LNCaP clone FGC (cell line): ENCODE data around the gene JAM3.

ENCODE experiments used
- DNase-seq: peaks from one replicate; pipeline ENCODE4 v3.0.0-alpha.2; 2011; ENCODE audit warnings: low read depth
- H3K4me3 ChIP-seq: 2 replicates; pipeline ENCODE4 v1.5.1; 2011; ENCODE audit warnings: mild to moderate bottlenecking, low read depth, low read length, control low read depth
- TF ChIP-seq, protein P1 (sequence below): IDR thresholded peaks from 2 replicates; pipeline ENCODE4 v1.5.1; 2012; ENCODE audit warnings: mild to moderate bottlenecking; ENCODE audit not compliant: control insufficient read depth, insufficient read depth; ENCODE audit errors: extremely low read depth

Gene JAM3

DNA sequence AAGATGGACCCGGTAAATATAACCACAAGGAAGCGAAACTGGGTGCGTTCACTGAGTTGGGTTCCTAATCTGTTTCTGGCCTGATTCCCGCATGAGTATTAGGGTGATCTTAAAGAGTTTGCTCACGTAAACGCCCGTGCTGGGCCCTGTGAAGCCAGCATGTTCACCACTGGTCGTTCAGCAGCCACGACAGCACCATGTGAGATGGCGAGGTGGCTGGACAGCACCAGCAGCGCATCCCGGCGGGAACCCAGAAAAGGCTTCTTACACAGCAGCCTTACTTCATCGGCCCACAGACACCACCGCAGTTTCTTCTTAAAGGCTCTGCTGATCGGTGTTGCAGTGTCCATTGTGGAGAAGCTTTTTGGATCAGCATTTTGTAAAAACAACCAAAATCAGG is 80.5 kb downstream of the JAM3 start:
- DNase-seq, result no peak
- H3K4me3 ChIP-seq, result no peak overlapping the region
- TF ChIP-seq, protein P1, sequence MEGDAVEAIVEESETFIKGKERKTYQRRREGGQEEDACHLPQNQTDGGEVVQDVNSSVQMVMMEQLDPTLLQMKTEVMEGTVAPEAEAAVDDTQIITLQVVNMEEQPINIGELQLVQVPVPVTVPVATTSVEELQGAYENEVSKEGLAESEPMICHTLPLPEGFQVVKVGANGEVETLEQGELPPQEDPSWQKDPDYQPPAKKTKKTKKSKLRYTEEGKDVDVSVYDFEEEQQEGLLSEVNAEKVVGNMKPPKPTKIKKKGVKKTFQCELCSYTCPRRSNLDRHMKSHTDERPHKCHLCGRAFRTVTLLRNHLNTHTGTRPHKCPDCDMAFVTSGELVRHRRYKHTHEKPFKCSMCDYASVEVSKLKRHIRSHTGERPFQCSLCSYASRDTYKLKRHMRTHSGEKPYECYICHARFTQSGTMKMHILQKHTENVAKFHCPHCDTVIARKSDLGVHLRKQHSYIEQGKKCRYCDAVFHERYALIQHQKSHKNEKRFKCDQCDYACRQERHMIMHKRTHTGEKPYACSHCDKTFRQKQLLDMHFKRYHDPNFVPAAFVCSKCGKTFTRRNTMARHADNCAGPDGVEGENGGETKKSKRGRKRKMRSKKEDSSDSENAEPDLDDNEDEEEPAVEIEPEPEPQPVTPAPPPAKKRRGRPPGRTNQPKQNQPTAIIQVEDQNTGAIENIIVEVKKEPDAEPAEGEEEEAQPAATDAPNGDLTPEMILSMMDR, result no peak

DNA sequence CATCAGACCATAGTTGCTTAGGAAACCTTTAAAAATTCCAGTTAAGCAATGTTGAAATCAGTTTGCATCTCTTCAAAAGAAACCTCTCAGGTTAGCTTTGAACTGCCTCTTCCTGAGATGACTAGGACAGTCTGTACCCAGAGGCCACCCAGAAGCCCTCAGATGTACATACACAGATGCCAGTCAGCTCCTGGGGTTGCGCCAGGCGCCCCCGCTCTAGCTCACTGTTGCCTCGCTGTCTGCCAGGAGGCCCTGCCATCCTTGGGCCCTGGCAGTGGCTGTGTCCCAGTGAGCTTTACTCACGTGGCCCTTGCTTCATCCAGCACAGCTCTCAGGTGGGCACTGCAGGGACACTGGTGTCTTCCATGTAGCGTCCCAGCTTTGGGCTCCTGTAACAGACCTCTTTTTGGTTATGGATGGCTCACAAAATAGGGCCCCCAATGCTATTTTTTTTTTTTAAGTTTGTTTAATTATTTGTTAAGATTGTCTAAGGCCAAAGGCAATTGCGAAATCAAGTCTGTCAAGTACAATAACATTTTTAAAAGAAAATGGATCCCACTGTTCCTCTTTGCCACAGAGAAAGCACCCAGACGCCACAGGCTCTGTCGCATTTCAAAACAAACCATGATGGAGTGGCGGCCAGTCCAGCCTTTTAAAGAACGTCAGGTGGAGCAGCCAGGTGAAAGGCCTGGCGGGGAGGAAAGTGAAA is 81.5 kb downstream of the JAM3 start:
- TF ChIP-seq, protein P1, result no peak
- H3K4me3 ChIP-seq, result no peak overlapping the region
- DNase-seq, result no peak

DNA sequence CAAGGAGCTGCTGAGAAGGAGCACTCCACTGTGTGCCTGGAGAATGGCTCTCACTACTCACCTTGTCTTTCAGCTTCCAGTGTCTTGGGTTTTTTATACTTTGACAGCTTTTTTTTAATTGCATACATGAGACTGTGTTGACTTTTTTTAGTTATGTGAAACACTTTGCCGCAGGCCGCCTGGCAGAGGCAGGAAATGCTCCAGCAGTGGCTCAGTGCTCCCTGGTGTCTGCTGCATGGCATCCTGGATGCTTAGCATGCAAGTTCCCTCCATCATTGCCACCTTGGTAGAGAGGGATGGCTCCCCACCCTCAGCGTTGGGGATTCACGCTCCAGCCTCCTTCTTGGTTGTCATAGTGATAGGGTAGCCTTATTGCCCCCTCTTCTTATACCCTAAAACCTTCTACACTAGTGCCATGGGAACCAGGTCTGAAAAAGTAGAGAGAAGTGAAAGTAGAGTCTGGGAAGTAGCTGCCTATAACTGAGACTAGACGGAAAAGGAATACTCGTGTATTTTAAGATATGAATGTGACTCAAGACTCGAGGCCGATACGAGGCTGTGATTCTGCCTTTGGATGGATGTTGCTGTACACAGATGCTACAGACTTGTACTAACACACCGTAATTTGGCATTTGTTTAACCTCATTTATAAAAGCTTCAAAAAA is 82.3 kb downstream of the JAM3 start:
- DNase-seq, result no peak
- H3K4me3 ChIP-seq, result no peak overlapping the region
- TF ChIP-seq, protein P1, result no peak

DNA sequence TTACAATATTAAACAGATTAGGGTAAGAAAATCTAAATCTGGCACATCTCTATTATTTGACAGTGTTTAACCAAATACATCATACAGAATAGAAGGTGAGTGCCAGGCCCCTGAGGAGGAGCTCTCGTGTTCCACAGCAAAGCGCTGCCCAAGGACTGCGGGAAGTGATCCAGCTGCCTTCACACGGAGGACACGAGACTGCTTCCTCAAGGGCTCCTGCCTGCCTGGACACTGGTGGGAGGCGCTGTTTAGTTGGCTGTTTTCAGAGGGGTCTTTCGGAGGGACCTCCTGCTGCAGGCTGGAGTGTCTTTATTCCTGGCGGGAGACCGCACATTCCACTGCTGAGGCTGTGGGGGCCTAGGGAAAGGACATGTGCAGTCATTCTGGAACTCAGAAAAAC is 83.8 kb downstream of the JAM3 start:
- no peak overlapping the region for H3K4me3 ChIP-seq
- TF ChIP-seq, protein P1, result no peak
- no peak for DNase-seq

DNA sequence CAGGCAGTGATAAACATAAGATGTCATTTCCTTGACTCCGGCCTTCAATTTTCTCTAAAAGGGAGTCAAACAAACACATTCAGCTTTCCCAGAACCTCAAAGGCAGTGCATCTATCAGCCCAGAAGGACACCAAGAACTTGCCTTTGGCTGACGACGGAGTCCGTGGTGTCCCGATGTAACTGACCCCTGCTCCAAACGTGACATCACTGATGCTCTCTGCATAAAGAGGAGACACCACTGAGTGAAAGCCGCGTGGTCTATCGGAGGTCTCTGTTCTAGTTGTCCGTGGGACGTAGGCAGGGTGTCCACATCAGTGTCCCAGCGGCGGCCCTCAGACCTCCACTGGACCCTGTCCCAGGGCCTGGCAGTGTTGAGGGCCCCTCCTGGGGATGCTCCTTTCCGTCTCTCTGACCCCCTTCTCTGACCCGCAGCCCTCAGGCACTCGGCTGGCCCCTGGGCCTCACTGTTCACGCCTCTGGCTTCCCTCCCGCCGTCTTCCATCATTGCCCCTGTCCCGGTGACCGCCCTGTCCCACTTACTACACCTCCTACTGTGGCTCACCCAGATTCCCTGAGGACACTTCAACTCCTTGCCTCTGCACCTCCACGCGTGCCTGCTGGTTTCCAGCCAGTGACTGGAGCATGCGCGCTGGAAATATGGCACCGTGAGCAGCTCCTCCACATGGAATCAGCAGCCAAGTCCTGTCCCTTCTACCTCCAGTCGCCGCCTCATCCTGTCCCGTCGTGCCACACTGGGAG is 84.5 kb downstream of the JAM3 start:
- no peak for DNase-seq
- no peak overlapping the region for H3K4me3 ChIP-seq
- TF ChIP-seq, protein P1, result no peak

DNA sequence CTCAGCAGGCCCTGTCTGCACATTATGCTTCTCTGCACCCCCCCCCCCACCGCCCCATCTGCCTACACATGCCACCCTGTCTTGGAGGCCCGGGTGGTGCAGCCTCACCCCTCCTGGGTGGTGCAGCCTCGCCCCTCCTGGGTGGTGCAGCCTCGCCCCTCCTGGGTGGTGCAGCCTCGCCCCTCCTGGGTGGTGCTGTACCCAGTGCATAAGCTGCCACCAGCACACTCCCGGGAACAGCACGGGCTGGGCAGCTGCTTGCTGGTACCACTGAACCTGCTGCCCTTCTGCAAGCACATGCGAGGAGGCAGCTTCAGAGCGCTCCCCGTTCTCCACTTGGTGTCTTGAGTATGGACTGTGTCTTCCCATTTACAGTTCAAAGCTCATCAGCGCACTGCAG is 85.6 kb downstream of the JAM3 start:
- TF ChIP-seq, protein P1, result no peak
- no peak overlapping the region for H3K4me3 ChIP-seq
- DNase-seq, result no peak
